Measurements from ENCODE around the gene MVB12A. TPM values are rescaled to one million over a fixed set of nuclear protein-coding genes. Genes with fewer than 3 reads are reported as not detected.

MVB12A gene
- total RNA-seq, 2 experiments from 2014 or later, result 28.1 to 31.8 TPM

DNA sequence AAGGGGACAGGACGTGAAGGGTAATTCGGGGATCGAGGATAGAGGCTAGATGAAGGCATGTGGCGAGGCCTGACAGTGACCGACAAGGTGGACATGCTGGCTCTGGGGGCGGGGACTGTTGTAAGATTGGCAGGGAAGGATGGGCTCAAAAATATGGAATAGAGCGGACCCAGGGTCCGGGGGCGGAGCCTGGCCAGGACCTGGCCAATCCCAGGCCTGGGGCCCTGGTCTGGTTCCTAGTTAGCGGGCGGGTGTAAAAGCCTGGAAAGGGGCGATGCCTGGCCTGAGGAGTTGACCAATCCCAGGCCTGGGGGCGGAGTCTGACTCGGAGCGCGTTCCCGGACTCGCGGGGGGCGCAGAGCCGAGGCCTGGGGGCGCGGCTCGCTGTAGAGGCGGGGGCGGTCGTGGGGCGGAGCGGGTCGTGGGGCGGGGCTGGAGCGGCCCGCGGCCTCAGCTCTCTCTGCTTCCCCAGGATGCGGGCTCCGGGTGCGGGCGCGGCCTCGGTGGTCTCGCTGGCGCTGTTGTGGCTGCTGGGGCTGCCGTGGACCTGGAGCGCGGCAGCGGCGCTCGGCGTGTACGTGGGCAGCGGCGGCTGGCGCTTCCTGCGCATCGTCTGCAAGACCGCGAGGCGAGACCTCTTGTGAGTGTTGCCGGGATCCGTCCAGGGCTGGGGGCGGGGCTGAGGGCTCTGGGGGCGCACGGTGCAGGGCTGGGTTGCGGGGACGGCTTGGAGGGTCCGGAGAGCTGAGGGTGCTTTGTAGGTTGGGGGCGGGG, 50.4 kb downstream of the MVB12A start, which contains the start of gene SLC27A1:
Gene SLC27A1, plus strand, starts transcription at position 457 of the 774 bp plus-strand sequence. Its CDS starts 17 bp downstream, at position 474.
- intact Hi-C loops (cut with micrococcal nuclease), result no loop called here
- POLR2A ChIA-PET, result interaction anchor here (0.7 to 1.4 kb wide), 2 partner anchors 79 to 179 kb away, joined by 3 read pairs; no protein-coding TSS in a partner anchor
- peaks cover 31% of the 10 kb centered on the region for H3K4me1 Mint-ChIP-seq (ENCODE audit: low read depth)
- TF ChIP-seq, protein P1, sequence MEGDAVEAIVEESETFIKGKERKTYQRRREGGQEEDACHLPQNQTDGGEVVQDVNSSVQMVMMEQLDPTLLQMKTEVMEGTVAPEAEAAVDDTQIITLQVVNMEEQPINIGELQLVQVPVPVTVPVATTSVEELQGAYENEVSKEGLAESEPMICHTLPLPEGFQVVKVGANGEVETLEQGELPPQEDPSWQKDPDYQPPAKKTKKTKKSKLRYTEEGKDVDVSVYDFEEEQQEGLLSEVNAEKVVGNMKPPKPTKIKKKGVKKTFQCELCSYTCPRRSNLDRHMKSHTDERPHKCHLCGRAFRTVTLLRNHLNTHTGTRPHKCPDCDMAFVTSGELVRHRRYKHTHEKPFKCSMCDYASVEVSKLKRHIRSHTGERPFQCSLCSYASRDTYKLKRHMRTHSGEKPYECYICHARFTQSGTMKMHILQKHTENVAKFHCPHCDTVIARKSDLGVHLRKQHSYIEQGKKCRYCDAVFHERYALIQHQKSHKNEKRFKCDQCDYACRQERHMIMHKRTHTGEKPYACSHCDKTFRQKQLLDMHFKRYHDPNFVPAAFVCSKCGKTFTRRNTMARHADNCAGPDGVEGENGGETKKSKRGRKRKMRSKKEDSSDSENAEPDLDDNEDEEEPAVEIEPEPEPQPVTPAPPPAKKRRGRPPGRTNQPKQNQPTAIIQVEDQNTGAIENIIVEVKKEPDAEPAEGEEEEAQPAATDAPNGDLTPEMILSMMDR (IDR thresholded peaks at IDR 0.05), result no peak
- peak within 1 kb of the TSS; percentile 94 for H3K27ac Mint-ChIP-seq
- H3K36me3 Mint-ChIP-seq (ENCODE audit: low read depth), result no peaks in the 10 kb centered on the region
- H3K9me3 Mint-ChIP-seq, result no peaks in the 10 kb centered on the region
- peak; percentile 89 for ATAC-seq
- CTCF ChIA-PET, result interaction anchor here (1.0 to 1.7 kb wide), 4 partner anchors 22 to 78 kb away, joined by 4 to 5 read pairs (median 4); partner anchors contain the start of gene TMEM221
- H3K27me3 Mint-ChIP-seq, result no peaks in the 10 kb centered on the region
- H3K4me3 Mint-ChIP-seq, result peak within 1 kb of the TSS; percentile 92
- peak; percentile 95 for DNase-seq

GRCh38 chr19:17471410-17472125, 51.7 kb downstream of the MVB12A start:
- ATAC-seq (no peak), DNase-seq (no peak)
- Mint-ChIP-seq H3K36me3 (ENCODE audit: low read depth) (no peaks in the 10 kb centered on the region), H3K4me1 (ENCODE audit: low read depth) (peaks cover 27% of the 10 kb centered on the region), H3K27ac (peak overlapping the region; percentile 1), H3K9me3 (no peaks in the 10 kb centered on the region), H3K4me3 (peak overlapping the region; percentile 92), H3K27me3 (no peaks in the 10 kb centered on the region)
- TF ChIP-seq, protein P1 (IDR thresholded peaks at IDR 0.05), result no peak
- intact Hi-C loops (cut with micrococcal nuclease), result no loop called here
- ChIA-PET POLR2A (interaction anchor here (0.5 to 1.4 kb wide), 6 partner anchors 9 to 180 kb away, joined by 3 to 4 read pairs (median 3); no protein-coding TSS in a partner anchor), CTCF (interaction anchor here (1.0 to 2.9 kb wide), 7 partner anchors 9 to 80 kb away, joined by 4 to 28 read pairs (median 4); partner anchors contain the start of gene TMEM221)

GRCh38 chr19:17473041-17473440, 53.2 kb downstream of the MVB12A start:
- peaks cover 27% of the 10 kb centered on the region for H3K4me1 Mint-ChIP-seq (ENCODE audit: low read depth)
- H3K4me3 Mint-ChIP-seq, result no peak overlapping the region
- ATAC-seq, result no peak
- peak; percentile 53 for DNase-seq
- H3K27me3 Mint-ChIP-seq, result no peaks in the 10 kb centered on the region
- intact Hi-C loops (cut with micrococcal nuclease), result no loop called here
- peak overlapping the region; percentile 8 for H3K27ac Mint-ChIP-seq
- H3K36me3 Mint-ChIP-seq (ENCODE audit: low read depth), result no peaks in the 10 kb centered on the region
- no peaks in the 10 kb centered on the region for H3K9me3 Mint-ChIP-seq
- TF ChIP-seq, protein P1 (IDR thresholded peaks at IDR 0.05), result no peak
- ChIA-PET CTCF (interaction anchor here (0.8 to 2.9 kb wide), 3 partner anchors 19 to 87 kb away, joined by 3 to 28 read pairs (median 5); no protein-coding TSS in a partner anchor), POLR2A (interaction anchor here (1.0 kb wide), 2 partner anchors 14 to 15 kb away, joined by 3 to 4 read pairs; no protein-coding TSS in a partner anchor)

Other genes with a start within 250 kb of the MVB12A start
- 10 to 100 TPM; 26.5 to 27.1 TPM for gene USE1, start 204.7 kb upstream of the MVB12A start, total RNA-seq
- gene OCEL1, start 193.8 kb upstream of the MVB12A start, total RNA-seq, result 10 to 100 TPM; 20.1 TPM
- gene NR2F6, start 174.1 kb upstream of the MVB12A start, total RNA-seq, result 1 to 10 TPM; 7.0 TPM
- under 1 TPM in 1 of 2 experiments, not detected in 1; 0.29 TPM for gene USHBP1, start 155.3 kb upstream of the MVB12A start, total RNA-seq
- 100 to 1,000 TPM; 105 to 106 TPM for gene BABAM1, start 152.6 kb upstream of the MVB12A start, total RNA-seq
- 10 to 100 TPM; 15.9 to 18.4 TPM for gene ANKLE1, start 138.1 kb upstream of the MVB12A start, total RNA-seq
- 1 to 10 TPM; 5.0 to 6.0 TPM for gene ABHD8, start 116.6 kb upstream of the MVB12A start, total RNA-seq
- 100 to 1,000 TPM; 101 to 107 TPM for gene MRPL34, start 114.2 kb upstream of the MVB12A start, total RNA-seq
- gene DDA1, start 110.5 kb upstream of the MVB12A start, total RNA-seq, result 10 to 100 TPM; 25.4 to 33.2 TPM
- 1 to 10 TPM; 5.4 TPM for gene ANO8, start 85.2 kb upstream of the MVB12A start, total RNA-seq
- gene GTPBP3, start 82.5 kb upstream of the MVB12A start, total RNA-seq, result 10 to 100 TPM; 43.8 to 45.4 TPM
- gene PLVAP, start 42.7 kb upstream of the MVB12A start, total RNA-seq, result not detected
- 1 to 10 TPM in 1 of 2 experiments, under 1 TPM in 1; 0.78 to 1.3 TPM for gene CCDC194, start 25.9 kb upstream of the MVB12A start, total RNA-seq
- gene BST2, start 14.4 kb upstream of the MVB12A start, total RNA-seq, result 10 to 100 TPM; 89.7 to 98.4 TPM
- not detected for gene TMEM221, start 28.6 kb downstream of the MVB12A start, total RNA-seq
- gene NXNL1, start 40.9 kb downstream of the MVB12A start, total RNA-seq, result not detected
- 1 to 10 TPM; 3.5 to 3.6 TPM for gene SLC27A1, start 50.5 kb downstream of the MVB12A start, total RNA-seq
- gene PGLS, start 91.6 kb downstream of the MVB12A start, total RNA-seq, result 10 to 100 TPM; 58.0 to 58.9 TPM
- 10 to 100 TPM; 62.1 to 64.2 TPM for gene COLGALT1, start 135.6 kb downstream of the MVB12A start, total RNA-seq

Measured in activated CD8-positive, alpha-beta T cell treated with anti-CD3 and anti-CD28 coated beads for 36 hours (primary cell).